Vagina (tissue), 2 donors: ENCODE results near the gene ROR1. TPM values are rescaled to one million over a fixed set of nuclear protein-coding genes. Genes with fewer than 3 reads are reported as not detected.

Source experiments
- DNase-seq, 2 donors: peaks; one replicate each; pipeline ENCODE4 v3.0.0-alpha.2; 2017; ENCODE audit errors: extremely low spot score in 2 of 2
- H3K27ac ChIP-seq: fragments of 200-600 bp; sonication (generic); one replicate; pipeline ENCODE4 v1.5.1; 2019
- H3K27me3 ChIP-seq: fragments of 200-600 bp; sonication (generic); one replicate; pipeline ENCODE4 v1.5.1; 2019
- H3K36me3 ChIP-seq, 2 donors: fragments of 200-600 bp; sonication (generic); one replicate each; pipeline ENCODE4 v1.5.1; 2017 to 2019
- H3K4me1 ChIP-seq: fragments of 200-600 bp; sonication (generic); one replicate; pipeline ENCODE4 v1.5.1; 2019
- H3K4me3 ChIP-seq, 2 donors: fragments of 200-600 bp; sonication (generic); 1 replicate in 1 of 2; 2 replicates in 1 of 2; pipeline ENCODE4 v1.5.1; 2016 to 2019
- H3K9me3 ChIP-seq: fragments of 200-600 bp; sonication (generic); one replicate; pipeline ENCODE4 v1.5.1; 2019
- POLR2A ChIP-seq, 2 donors: fragments of 450-650 bp; IDR thresholded peaks; one replicate each; pipeline ENCODE4 v1.6.1; 2017; ENCODE audit warnings: antibody characterized with exemption in 2 of 2, mild to moderate bottlenecking in 2 of 2, moderate library complexity in 2 of 2
- POLR2AphosphoS5 ChIP-seq, 2 donors: sonication (generic); formaldehyde crosslinking; IDR thresholded peaks; one replicate each; pipeline ENCODE4 v1.9.0; 2017; ENCODE audit warnings: antibody characterized with exemption in 2 of 2, mild to moderate bottlenecking in 2 of 2, low read depth in 1 of 2; ENCODE audit not compliant: insufficient read depth in 1 of 2
- intact Hi-C: fragments of 100-400 bp; cut with DNase I; formaldehyde crosslinking; loops from one replicate; pipeline ENCODE4 v1.15.1; 2023
- total RNA-seq: library from RNA; depleted of rRNA; stranded (reverse); fragments of >200 nt; gene quantifications from one replicate; pipeline ENCODE4 v1.2.3, GENCODE V29; 2016
- TF ChIP-seq, protein P1 (sequence below), 3 experiments: fragments of 450-650 bp in 2 of 3; fragments of 200-600 bp in 1 of 3; sonication (generic) in 1 of 3; IDR thresholded peaks; one replicate each; pipeline ENCODE4 v1.5.1; 2017 to 2019; ENCODE audit warnings: antibody characterized with exemption in 3 of 3, mild to moderate bottlenecking in 2 of 3, moderate library complexity in 2 of 3

The ROR1 gene
- total RNA-seq, 1 donor from 2014 or later = 11.0 TPM

DNA sequence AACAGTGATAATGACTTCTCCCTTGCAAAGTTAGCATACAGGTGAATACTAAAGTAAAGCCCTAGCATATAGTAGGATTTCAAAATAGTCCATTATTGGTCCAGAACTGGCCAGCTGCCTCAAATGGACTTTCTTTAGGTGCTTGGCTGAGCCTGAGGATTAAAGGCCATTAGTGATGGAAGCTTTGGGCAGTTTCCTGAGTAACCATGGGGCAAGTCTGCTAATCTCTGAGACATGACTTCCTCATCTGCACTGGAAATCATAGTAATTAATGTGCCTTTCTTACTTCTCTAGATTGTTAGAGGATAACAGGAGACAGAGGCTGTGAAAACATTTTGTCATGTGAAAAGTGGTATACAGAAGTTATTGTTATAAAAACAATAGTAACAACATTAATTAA is 273.1 kb downstream of the ROR1 start:
- Histone ChIP-seq H3K9me3 (no peaks in the 10 kb centered on the region), H3K4me1 (peaks cover 20% of the 10 kb centered on the region), H3K4me3 (no peak overlapping the region), H3K27ac (no peak overlapping the region), H3K27me3 (no peaks in the 10 kb centered on the region), H3K36me3 (no peaks in the 10 kb centered on the region)
- intact Hi-C loops = loop anchor here (10.0 kb wide), 1 partner anchor 272 kb away; the partner anchor contains the start of gene ROR1
- no peak for DNase-seq
- TF ChIP-seq POLR2A (IDR thresholded peaks at IDR 0.05) (no peak), POLR2AphosphoS5 (IDR thresholded peaks at IDR 0.05; ENCODE audit: insufficient read depth in 1 of 2, low read depth in 1 of 2) (no peak)
- TF ChIP-seq, protein P1, sequence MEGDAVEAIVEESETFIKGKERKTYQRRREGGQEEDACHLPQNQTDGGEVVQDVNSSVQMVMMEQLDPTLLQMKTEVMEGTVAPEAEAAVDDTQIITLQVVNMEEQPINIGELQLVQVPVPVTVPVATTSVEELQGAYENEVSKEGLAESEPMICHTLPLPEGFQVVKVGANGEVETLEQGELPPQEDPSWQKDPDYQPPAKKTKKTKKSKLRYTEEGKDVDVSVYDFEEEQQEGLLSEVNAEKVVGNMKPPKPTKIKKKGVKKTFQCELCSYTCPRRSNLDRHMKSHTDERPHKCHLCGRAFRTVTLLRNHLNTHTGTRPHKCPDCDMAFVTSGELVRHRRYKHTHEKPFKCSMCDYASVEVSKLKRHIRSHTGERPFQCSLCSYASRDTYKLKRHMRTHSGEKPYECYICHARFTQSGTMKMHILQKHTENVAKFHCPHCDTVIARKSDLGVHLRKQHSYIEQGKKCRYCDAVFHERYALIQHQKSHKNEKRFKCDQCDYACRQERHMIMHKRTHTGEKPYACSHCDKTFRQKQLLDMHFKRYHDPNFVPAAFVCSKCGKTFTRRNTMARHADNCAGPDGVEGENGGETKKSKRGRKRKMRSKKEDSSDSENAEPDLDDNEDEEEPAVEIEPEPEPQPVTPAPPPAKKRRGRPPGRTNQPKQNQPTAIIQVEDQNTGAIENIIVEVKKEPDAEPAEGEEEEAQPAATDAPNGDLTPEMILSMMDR (IDR thresholded peaks at IDR 0.05) = no peak

DNA sequence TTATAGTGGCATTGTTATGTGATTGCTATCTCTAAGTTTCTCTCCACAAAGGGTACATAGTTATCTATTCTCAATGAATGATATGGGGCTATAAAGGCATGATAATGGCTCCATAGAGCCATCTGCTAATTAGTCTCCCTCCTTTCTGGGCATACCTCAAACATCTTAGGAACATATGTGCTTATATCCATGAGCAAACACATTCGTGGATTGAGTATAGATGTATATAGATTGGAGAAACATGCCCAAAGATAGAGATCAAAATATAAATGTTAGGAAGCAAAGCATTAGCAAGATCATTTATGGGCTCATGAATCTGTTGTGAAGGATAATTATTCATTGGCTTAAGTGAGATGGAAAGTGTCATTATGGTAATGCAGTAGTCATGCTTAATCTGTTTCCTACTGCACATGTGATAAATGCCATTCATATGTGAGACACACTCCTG is 273.8 kb downstream of the ROR1 start:
- no peak for DNase-seq
- Histone ChIP-seq H3K36me3 (no peaks in the 10 kb centered on the region), H3K4me3 (no peak overlapping the region), H3K27ac (no peak overlapping the region), H3K9me3 (no peaks in the 10 kb centered on the region), H3K4me1 (peaks cover 13% of the 10 kb centered on the region), H3K27me3 (no peaks in the 10 kb centered on the region)
- TF ChIP-seq POLR2AphosphoS5 (IDR thresholded peaks at IDR 0.05; ENCODE audit: insufficient read depth in 1 of 2, low read depth in 1 of 2) (no peak), POLR2A (IDR thresholded peaks at IDR 0.05) (no peak)
- TF ChIP-seq, protein P1 (IDR thresholded peaks at IDR 0.05) = no peak
- intact Hi-C loops = loop anchor here (10.0 kb wide), 1 partner anchor 273 kb away; the partner anchor contains the start of gene ROR1

DNA sequence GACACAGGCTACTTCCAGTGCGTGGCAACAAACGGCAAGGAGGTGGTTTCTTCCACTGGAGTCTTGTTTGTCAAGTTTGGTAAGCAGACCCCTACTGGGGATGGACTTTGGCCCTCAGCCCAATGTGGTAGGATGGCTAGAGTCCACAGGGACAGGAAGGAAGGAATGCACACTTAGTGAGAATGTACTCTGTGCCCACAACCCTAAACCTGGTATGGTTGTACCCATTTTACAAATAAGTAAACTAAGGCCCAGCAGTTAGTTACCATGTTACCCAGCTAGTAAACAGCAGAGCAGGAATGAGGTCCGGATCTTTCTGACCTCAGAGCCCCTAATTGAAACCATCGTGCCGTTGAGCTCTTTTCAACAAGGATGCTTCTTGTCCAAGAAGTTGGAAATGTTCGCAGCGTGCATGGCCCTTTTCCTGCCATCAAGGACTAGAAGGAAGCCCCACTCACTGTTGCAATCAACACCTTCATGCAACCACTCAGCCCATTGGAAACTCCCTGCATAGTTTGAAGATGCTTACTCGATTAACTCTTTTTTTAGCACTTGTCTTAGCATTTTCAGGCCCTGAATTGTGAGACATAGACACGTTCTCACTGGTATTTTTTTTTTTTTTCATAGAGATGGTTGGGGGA is 276.2 kb downstream of the ROR1 start:
- no peak overlapping the region for H3K4me3 ChIP-seq
- H3K4me1 ChIP-seq = no peaks in the 10 kb centered on the region
- intact Hi-C loops = loop anchor here (10.0 kb wide), 1 partner anchor 275 kb away; the partner anchor contains the start of gene ROR1
- no peaks in the 10 kb centered on the region for H3K36me3 ChIP-seq
- TF ChIP-seq POLR2AphosphoS5 (IDR thresholded peaks at IDR 0.05; ENCODE audit: insufficient read depth in 1 of 2, low read depth in 1 of 2) (no peak), POLR2A (IDR thresholded peaks at IDR 0.05) (no peak)
- TF ChIP-seq, protein P1 (IDR thresholded peaks at IDR 0.05) = no peak
- H3K9me3 ChIP-seq = no peaks in the 10 kb centered on the region
- no peak for DNase-seq
- H3K27me3 ChIP-seq = no peaks in the 10 kb centered on the region
- no peak overlapping the region for H3K27ac ChIP-seq

DNA sequence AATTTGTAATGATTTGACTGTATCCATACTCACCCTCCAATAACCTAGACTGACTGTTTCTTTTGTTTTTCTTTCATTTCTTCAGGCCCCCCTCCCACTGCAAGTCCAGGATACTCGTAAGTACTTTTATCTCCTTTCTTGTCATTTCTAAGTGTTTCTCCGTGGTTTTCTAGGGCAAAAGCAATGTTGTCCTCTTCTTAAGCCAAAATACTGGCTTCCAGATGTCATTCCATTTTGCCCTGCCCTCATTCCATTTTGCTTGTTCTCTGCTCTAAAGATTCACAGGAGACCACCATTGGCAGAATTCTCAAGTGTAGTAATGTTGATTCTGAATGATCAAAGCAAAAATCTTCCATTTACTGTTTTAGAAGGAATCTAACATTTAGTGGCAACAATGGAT is 276.8 kb downstream of the ROR1 start:
- TF ChIP-seq POLR2AphosphoS5 (IDR thresholded peaks at IDR 0.05; ENCODE audit: insufficient read depth in 1 of 2, low read depth in 1 of 2) (no peak), POLR2A (IDR thresholded peaks at IDR 0.05) (no peak)
- TF ChIP-seq, protein P1 (IDR thresholded peaks at IDR 0.05) = no peak
- no peaks in the 10 kb centered on the region for H3K27me3 ChIP-seq
- DNase-seq = no peak
- H3K4me1 ChIP-seq = no peaks in the 10 kb centered on the region
- intact Hi-C loops = no loop called here
- H3K9me3 ChIP-seq = no peaks in the 10 kb centered on the region
- no peak overlapping the region for H3K27ac ChIP-seq
- H3K4me3 ChIP-seq = no peak overlapping the region
- no peaks in the 10 kb centered on the region for H3K36me3 ChIP-seq

DNA sequence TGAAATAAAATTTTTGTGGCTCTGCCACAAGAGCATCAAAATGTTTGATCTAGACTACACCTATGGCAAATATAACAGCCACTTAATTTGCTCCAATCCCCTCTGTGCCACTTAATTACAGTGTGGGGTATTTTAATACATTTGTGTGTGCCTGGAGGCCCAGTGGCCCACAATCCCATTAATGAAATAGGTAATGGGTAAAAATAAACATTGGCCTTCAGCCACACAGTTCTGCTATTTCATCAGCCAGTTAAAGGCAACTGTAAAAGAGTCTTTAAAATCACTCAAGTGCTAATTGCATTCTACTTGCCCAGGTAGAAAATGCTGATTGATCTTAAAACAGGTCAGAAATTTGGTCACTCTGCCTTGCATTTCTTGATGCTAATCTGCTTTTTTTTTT is 278.0 kb downstream of the ROR1 start:
- Histone ChIP-seq H3K4me1 (no peaks in the 10 kb centered on the region), H3K27me3 (no peaks in the 10 kb centered on the region), H3K36me3 (no peaks in the 10 kb centered on the region), H3K9me3 (no peaks in the 10 kb centered on the region), H3K4me3 (no peak overlapping the region), H3K27ac (no peak overlapping the region)
- intact Hi-C loops = no loop called here
- no peak for TF ChIP-seq POLR2A (IDR thresholded peaks at IDR 0.05)
- TF ChIP-seq, protein P1 (IDR thresholded peaks at IDR 0.05) = no peak
- DNase-seq = no peak
